ENCODE data around the gene ZCWPW1. TPM values are rescaled to one million over a fixed set of nuclear protein-coding genes. Genes with fewer than 3 reads are reported as not detected.

The ZCWPW1 gene
- 0.52 and 1.8 TPM in 2 replicates for total RNA-seq

GRCh38 chr7:100428199-100428966, at the start of gene ZCWPW1:
Gene ZCWPW1, minus strand, starts transcription at chr7:100428703. Its CDS starts 8,054 bp downstream, at chr7:100420649.

GRCh38 chr7:100464210-100464660, 35.7 kb upstream of the ZCWPW1 start, which contains the start of gene SPACDR:
Gene SPACDR, minus strand, starts transcription at chr7:100464260. Its CDS starts 235 bp downstream, at chr7:100464025.

GRCh38 chr7:100429637-100430492, 1.4 kb upstream of the ZCWPW1 start, which contains the start of gene MEPCE:
Gene MEPCE, plus strand, starts transcription at chr7:100429831. Its CDS starts 188 bp downstream, at chr7:100430019.

GRCh38 chr7:100373261-100373831, 55.2 kb downstream of the ZCWPW1 start, which contains the start of gene PILRA:
Gene PILRA, plus strand, starts transcription at chr7:100373487. Its CDS starts 170 bp downstream, at chr7:100373657.

GRCh38 chr7:100358027-100358856, 70.3 kb downstream of the ZCWPW1 start, which contains the start of gene PILRB:
Gene PILRB, plus strand, starts transcription at chr7:100358117. Its CDS starts 186 bp downstream, at chr7:100358303.

Other genes with a start within 250 kb of the ZCWPW1 start
- not detected in 2 replicates for gene PVRIG, start 208.8 kb downstream of the ZCWPW1 start, total RNA-seq
- gene SPDYE3, start 121.0 kb downstream of the ZCWPW1 start, total RNA-seq, result not detected in 2 replicates
- gene PILRB, start 70.6 kb downstream of the ZCWPW1 start, total RNA-seq, result 1.9 and 13.3 TPM in 2 replicates
- gene PILRA, start 55.2 kb downstream of the ZCWPW1 start, total RNA-seq, result 4.4 TPM in 1 of 2 replicates, not detected in the other
- 27.7 and 35.9 TPM in 2 replicates for gene MEPCE, start 1.1 kb upstream of the ZCWPW1 start, total RNA-seq
- 15.6 and 33.1 TPM in 2 replicates for gene PPP1R35, start 7.8 kb upstream of the ZCWPW1 start, total RNA-seq
- gene SPACDR, start 35.6 kb upstream of the ZCWPW1 start, total RNA-seq, result not detected in 2 replicates
- gene TSC22D4, start 50.5 kb upstream of the ZCWPW1 start, total RNA-seq, result 35.6 and 79.0 TPM in 2 replicates
- 2.2 and 10.5 TPM in 2 replicates for gene NYAP1, start 55.2 kb upstream of the ZCWPW1 start, total RNA-seq
- 6.6 and 16.9 TPM in 2 replicates for gene AGFG2, start 110.5 kb upstream of the ZCWPW1 start, total RNA-seq
- gene SAP25, start 145.2 kb upstream of the ZCWPW1 start, total RNA-seq, result 1.5 TPM in 1 of 2 replicates, not detected in the other
- 36.5 and 119 TPM in 2 replicates for gene LRCH4, start 157.4 kb upstream of the ZCWPW1 start, total RNA-seq
- 0.65 and 2.9 TPM in 2 replicates for gene FBXO24, start 157.6 kb upstream of the ZCWPW1 start, total RNA-seq
- gene PCOLCE, start 173.7 kb upstream of the ZCWPW1 start, total RNA-seq, result 351 and 978 TPM in 2 replicates
- 18.2 and 23.9 TPM in 2 replicates for gene MOSPD3, start 183.8 kb upstream of the ZCWPW1 start, total RNA-seq
- gene TFR2, start 212.8 kb upstream of the ZCWPW1 start, total RNA-seq, result 0.64 and 1.6 TPM in 2 replicates
- gene ACTL6B, start 227.7 kb upstream of the ZCWPW1 start, total RNA-seq, result not detected in 2 replicates
- gene GNB2, start 245.0 kb upstream of the ZCWPW1 start, total RNA-seq, result 283 and 312 TPM in 2 replicates

Measured in epithelial cell of alveolus of lung (primary cell).